GM12872 (cell line): ENCODE results near the gene RIT1.

Experiments
- CTCF ChIP-seq: IDR thresholded peaks from 3 replicates; pipeline ENCODE4 v1.5.1; 2011; ENCODE audit warnings: low read depth, mild to moderate bottlenecking, low read length, moderate library complexity; ENCODE audit not compliant: insufficient read depth

The RIT1 gene

GRCh38 chr1:155867766-155868165 is 43.4 kb downstream of the RIT1 start:
- TF ChIP-seq CTCF = no peak

DNA sequence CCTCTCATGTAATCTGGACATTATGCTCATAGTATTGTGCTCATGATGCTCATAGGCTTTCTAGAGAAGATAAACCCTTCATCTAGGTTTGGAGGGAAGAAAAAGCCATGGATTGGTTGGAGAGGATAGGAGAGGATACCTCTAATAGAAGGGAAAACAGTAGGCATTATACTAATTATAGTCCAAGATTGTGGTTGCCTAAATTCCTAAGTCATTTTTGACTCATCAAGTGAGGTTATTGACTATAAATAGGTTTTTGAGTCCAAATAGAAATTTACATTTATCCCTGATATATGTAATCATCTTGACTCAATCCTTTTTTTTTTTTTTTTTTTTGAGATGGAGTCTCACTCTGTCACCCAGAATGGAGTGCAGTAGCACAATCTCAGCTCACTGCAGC is 46.8 kb downstream of the RIT1 start:
- no peak for TF ChIP-seq CTCF

DNA sequence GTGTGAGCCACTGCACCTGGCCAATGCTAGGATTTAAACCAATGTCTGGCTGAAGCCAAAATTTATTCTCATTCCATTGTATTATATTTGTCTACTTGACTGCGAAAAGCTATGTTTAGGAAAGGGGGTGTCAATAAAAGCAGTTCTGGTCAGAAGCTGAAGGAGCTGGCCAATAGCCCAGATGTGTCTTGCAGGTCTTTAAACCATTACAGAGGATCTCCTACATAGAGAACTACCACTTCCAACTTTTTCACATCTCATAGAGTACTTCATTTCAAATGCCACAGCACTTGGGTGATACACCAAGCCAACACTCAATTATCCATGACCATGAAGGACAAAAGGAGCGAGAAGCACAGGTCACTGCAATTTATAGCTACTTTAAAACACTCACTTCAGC is 49.3 kb downstream of the RIT1 start:
- no peak for TF ChIP-seq CTCF

DNA sequence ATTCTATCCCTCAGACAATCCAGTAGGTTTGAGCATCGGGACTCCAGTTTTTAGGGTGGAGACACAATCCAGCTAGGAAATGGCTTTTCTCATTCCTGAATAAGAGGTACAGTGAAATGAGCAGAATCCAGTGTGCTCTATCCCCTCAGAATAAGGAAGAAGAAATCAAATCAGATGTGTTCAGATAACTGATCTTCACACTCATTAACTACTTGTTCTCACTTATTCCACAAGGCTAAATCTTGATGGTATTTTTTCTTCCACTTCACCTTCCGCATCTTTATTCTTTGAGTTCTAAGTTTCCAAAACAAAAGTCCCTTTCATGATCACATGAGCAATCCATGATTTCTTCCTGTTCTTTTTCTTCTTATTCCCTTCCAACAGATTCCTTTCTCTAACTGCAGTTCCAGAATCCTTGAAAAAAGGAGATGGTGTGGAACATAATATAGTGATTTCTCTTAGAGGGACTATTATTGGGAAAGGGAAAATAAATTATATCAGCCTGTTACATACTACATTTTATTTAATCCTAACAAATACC is 50.1 kb downstream of the RIT1 start:
- no peak for TF ChIP-seq CTCF

GRCh38 chr1:155859881-155860871 is 51.0 kb downstream of the RIT1 start:
- TF ChIP-seq CTCF = no peak

DNA sequence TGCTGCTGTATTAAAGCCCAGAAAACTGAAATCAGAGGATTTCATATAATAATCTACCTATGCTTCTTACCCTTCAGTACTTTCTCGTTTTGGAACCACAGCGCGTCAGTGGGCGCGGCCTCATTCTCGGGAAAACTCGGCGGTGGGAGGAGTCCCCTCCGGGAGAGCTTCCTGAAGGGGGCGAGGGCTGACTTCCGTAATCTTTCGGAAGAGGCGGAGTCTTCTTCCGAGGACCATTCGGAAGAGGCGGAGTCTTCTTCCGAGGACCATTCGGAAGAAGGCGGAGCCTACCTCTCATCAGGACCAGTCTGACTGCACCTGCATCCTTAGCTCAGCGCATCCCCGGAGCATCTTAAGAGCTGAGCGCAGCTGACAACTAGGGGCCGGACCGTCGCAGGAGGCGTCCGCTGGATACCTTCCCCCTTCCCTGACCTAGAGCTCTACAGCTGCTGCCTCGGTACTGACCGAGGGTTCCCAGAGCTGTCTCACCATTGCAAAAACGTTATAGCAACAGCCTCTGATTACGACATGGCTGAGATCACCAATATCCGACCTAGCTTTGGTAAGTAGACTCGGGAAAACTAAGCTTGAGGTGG is 51.8 kb downstream of the RIT1 start, which contains the start of gene SYT11:
Gene SYT11 (plus strand): TSS at position 334 of the 596 bp plus-strand sequence. CDS start 195 bp downstream, at position 529.
- TF ChIP-seq CTCF = no peak

DNA sequence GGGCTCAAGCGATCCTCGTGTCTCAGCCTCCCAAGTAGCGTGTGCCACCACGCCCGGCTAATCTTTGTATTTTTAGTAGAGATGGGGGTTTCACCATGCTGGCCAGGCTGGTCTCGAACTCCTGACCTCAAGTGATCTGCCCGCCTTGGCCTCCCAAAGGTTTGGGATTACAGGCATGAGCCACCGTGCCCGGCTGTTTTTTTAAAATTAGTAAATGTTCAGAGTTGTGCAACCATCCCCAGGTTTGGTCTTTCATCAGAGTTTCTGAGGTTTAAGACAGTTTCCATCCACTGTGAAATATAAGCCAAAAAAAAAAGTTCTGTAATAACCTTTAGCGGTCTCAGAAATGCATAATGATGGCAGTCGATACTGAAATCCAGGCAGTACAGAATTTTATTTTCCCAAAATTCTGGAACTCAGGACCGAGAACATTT is 52.3 kb downstream of the RIT1 start:
- TF ChIP-seq CTCF = no peak
